Activated CD8-positive, alpha-beta T cell treated with anti-CD3 and anti-CD28 coated beads for 36 hours (primary cell): ENCODE measurements around the gene AIM2. TPM values are rescaled to one million over a fixed set of nuclear protein-coding genes. Genes with fewer than 3 reads are reported as not detected.

Experiments used
- ATAC-seq: fragments of 200-7000 bp; cut with Tn5 transposase; one replicate; pipeline ENCODE4 v1.10.0; 2021; ENCODE audit warnings: mild to moderate bottlenecking, moderate library complexity
- CTCF ChIA-PET: fragments of 350-600 bp; sonication (Branson Sonifier 250); formaldehyde crosslinking; loops from one replicate; lab custom pipeline; 2021; ENCODE audit warnings: antibody characterized with exemption; lab: Charles Lee
- POLR2A ChIA-PET: fragments of 350-600 bp; sonication (Branson Sonifier 250); formaldehyde crosslinking; loops from one replicate; lab custom pipeline; 2021; ENCODE audit warnings: antibody characterized with exemption; lab: Charles Lee
- DNase-seq: peaks from one replicate; pipeline ENCODE4 v3.0.0-alpha.2; 2020
- H3K27ac Mint-ChIP-seq: one replicate; pipeline ENCODE4 v1.8.0; 2021; ENCODE audit warnings: mild to moderate bottlenecking, mixed read lengths
- H3K27me3 Mint-ChIP-seq: one replicate; pipeline ENCODE4 v1.8.0; 2021; ENCODE audit warnings: mixed read lengths
- H3K36me3 Mint-ChIP-seq: one replicate; pipeline ENCODE4 v1.8.0; 2021; ENCODE audit warnings: low read depth, mixed read lengths
- H3K4me1 Mint-ChIP-seq: one replicate; pipeline ENCODE4 v1.8.0; 2021; ENCODE audit warnings: low read depth, mixed read lengths
- H3K4me3 Mint-ChIP-seq: one replicate; pipeline ENCODE4 v1.8.0; 2021; ENCODE audit warnings: mild to moderate bottlenecking, moderate library complexity, mixed read lengths
- H3K9me3 Mint-ChIP-seq: one replicate; pipeline ENCODE4 v1.8.0; 2021; ENCODE audit warnings: mixed read lengths
- intact Hi-C: fragments of 100-400 bp; cut with micrococcal nuclease; formaldehyde crosslinking; loops from one replicate; pipeline ENCODE4 v1.10.0; 2022
- total RNA-seq, 2 experiments: library from RNA; stranded (reverse); gene quantifications; one replicate each; pipeline ENCODE4 v1.2.3, GENCODE V29; 2021
- TF ChIP-seq, protein P1 (sequence below): fragments of 200-600 bp; IDR thresholded peaks from one replicate; pipeline ENCODE4 v1.8.0; 2022; ENCODE audit warnings: antibody characterized with exemption, mild to moderate bottlenecking

Gene AIM2
- total RNA-seq, 2 experiments from 2014 or later, result 6.7 to 8.6 TPM

DNA sequence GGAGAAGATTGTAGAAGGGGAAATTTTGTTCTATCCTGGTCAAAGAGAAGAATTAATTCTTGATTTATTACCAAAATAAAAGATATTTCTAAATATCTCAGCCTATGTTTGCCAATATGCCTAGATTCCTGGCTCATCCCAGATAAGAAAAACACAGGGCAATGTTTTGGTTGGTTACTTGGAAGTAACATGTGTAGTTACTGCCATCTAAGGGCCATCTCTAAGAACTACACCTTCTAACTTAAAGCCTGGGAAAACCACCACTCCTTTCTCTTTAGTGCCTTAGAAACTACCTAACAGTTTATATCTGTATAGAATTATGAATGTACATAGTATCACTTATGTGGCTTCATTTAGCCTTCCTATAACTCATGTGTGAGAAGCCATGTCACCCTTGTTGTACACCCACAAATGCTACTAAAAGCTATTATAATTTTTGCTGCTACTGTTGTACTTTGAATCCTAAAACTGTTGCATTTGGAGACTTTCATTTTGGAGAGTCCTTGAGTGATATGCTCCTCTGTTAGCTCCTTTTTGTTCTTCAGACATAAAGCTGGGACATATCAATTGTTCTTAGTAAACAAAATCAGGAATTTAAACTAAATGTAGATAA is 4.5 kb downstream of the AIM2 start:
- TF ChIP-seq, protein P1, sequence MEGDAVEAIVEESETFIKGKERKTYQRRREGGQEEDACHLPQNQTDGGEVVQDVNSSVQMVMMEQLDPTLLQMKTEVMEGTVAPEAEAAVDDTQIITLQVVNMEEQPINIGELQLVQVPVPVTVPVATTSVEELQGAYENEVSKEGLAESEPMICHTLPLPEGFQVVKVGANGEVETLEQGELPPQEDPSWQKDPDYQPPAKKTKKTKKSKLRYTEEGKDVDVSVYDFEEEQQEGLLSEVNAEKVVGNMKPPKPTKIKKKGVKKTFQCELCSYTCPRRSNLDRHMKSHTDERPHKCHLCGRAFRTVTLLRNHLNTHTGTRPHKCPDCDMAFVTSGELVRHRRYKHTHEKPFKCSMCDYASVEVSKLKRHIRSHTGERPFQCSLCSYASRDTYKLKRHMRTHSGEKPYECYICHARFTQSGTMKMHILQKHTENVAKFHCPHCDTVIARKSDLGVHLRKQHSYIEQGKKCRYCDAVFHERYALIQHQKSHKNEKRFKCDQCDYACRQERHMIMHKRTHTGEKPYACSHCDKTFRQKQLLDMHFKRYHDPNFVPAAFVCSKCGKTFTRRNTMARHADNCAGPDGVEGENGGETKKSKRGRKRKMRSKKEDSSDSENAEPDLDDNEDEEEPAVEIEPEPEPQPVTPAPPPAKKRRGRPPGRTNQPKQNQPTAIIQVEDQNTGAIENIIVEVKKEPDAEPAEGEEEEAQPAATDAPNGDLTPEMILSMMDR, result peak; percentile 89
- Mint-ChIP-seq H3K36me3 (peaks cover 2% of the 10 kb centered on the region), H3K4me1 (peaks cover 28% of the 10 kb centered on the region), H3K4me3 (no peak overlapping the region), H3K27ac (no peak overlapping the region), H3K9me3 (no peaks in the 10 kb centered on the region), H3K27me3 (no peaks in the 10 kb centered on the region)
- intact Hi-C loops, result loop anchor here (5.0 kb wide), 1 partner anchor 280 kb away; no protein-coding TSS in a partner anchor
- ChIA-PET CTCF (interaction anchor here (0.6 to 4.1 kb wide), 29 partner anchors 8 to 869 kb away, joined by 3 to 29 read pairs (median 5); partner anchors contain the start of gene MNDA), POLR2A (interaction anchor here (1.0 kb wide), 1 partner anchor 62 kb away, joined by 7 read pairs; the partner anchor contains the start of gene IFI16)
- ATAC-seq (no peak), DNase-seq (no peak)

DNA sequence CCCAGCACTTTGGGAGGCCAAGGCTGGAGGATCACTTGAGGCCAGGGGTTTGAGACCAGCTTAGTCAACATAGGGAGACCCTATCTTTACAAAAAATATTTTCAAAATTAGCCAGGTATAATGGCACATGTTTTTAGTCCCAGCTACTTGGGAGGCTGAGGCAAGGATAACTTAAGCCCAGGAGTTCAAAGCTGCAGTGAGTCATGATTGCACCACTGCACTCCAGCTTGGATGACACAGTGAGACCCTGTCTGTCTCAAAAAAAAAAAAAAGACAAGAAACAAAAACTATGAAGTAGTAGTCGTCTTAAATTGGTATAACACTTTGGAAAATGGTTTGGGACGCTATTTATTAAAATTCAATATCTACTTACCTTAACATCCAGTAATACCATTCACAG is 7.7 kb downstream of the AIM2 start:
- H3K36me3 Mint-ChIP-seq, result peaks cover 4% of the 10 kb centered on the region
- H3K27ac Mint-ChIP-seq, result no peak overlapping the region
- CTCF ChIA-PET, result interaction anchor here (1.6 to 3.7 kb wide), 4 partner anchors 16 to 865 kb away, joined by 3 to 16 read pairs (median 4); no protein-coding TSS in a partner anchor
- no peaks in the 10 kb centered on the region for H3K9me3 Mint-ChIP-seq
- peaks cover 21% of the 10 kb centered on the region for H3K4me1 Mint-ChIP-seq
- DNase-seq (no peak), ATAC-seq (no peak)
- no peaks in the 10 kb centered on the region for H3K27me3 Mint-ChIP-seq
- TF ChIP-seq, protein P1, result no peak
- H3K4me3 Mint-ChIP-seq, result no peak overlapping the region
- POLR2A ChIA-PET, result interaction anchor here (1.1 to 2.1 kb wide), 4 partner anchors 58 to 588 kb away, joined by 3 to 9 read pairs (median 3); partner anchors contain the start of gene IFI16
- intact Hi-C loops, result loop anchor here (10.0 kb wide), 1 partner anchor 864 kb away; no protein-coding TSS in a partner anchor

DNA sequence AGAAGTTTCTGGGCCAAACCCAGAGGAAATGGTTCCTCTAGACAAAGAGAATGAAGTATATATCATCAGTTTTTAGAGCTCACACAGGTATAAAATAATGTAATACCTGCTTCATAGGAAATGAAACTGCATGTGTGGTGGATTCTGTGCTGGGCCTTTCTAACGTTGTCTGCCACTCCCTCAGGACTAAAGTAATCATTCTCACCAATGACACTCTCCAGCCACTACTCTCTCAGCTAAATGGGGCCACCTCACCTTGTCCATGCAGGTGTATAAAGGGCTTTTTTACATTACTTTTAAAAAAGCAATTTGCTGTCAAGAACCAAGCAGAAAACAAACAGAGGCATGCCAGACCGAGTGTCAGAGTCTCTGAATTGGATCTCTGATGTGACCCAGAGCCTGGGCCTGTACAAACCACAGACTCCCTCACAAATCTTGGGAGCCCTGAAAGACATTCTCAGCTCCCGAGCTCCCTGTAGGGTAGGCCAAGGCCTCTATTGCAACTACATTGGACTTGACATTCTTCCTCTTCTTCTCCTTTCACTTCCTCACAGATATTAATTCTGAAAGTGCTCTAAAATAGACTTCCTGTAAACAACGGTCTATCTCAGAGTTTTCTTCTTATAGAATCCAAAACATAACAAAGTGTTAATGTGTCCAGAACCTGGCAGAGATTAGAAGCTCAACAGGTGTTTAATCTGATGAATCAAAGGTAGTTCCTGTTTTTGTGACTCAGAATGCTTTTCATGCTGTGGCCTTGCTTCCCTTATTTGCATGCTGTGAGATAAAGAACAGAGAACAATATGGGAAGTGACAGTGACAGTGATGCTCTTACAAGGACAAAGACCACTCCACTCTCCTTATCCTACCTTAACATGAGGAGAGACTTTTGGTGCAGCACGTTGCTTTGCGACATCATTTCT is 8.6 kb downstream of the AIM2 start:
- peak overlapping the region; percentile 19 for H3K4me3 Mint-ChIP-seq
- TF ChIP-seq, protein P1, result no peak
- H3K27me3 Mint-ChIP-seq, result no peaks in the 10 kb centered on the region
- peak; percentile 64 for ATAC-seq
- intact Hi-C loops, result loop anchor here (10.0 kb wide), 1 partner anchor 863 kb away; no protein-coding TSS in a partner anchor
- ChIA-PET POLR2A (interaction anchor here (0.6 to 2.1 kb wide), 8 partner anchors 8 to 587 kb away, joined by 3 to 9 read pairs (median 3); partner anchors contain the start of genes AIM2 and IFI16), CTCF (interaction anchor here (1.2 to 1.8 kb wide), 5 partner anchors 8 to 972 kb away, joined by 3 to 5 read pairs (median 4); partner anchors contain the start of gene AIM2)
- peaks cover 21% of the 10 kb centered on the region for H3K4me1 Mint-ChIP-seq
- H3K9me3 Mint-ChIP-seq, result no peaks in the 10 kb centered on the region
- no peak for DNase-seq
- peak overlapping the region; percentile 87 for H3K27ac Mint-ChIP-seq
- peaks cover 6% of the 10 kb centered on the region for H3K36me3 Mint-ChIP-seq

DNA sequence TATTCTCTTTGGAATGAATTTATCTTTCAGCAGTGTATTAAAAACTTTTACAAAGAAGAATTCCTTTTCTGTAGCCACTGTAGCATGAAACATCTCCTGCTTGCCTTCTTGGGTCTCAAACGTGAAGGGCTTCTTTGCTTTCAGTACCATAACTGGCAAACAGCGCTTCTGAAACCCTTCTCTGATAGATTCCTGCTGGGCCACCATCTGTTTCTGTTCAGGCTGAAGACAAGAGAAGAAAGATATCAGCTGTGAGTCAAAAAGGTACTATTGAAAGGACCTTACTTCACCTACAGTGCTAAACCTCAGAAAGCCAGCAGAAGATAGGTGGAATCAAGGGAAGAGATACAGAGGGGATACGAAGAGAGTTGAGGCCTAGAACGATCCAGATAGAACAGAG is 10.5 kb downstream of the AIM2 start:
- ChIA-PET POLR2A (no interaction called here), CTCF (no interaction called here)
- ATAC-seq (no peak), DNase-seq (no peak)
- H3K27me3 Mint-ChIP-seq, result no peaks in the 10 kb centered on the region
- H3K9me3 Mint-ChIP-seq, result no peaks in the 10 kb centered on the region
- TF ChIP-seq, protein P1, result no peak
- intact Hi-C loops, result loop anchor here (10.0 kb wide), 1 partner anchor 861 kb away; no protein-coding TSS in a partner anchor
- peaks cover 14% of the 10 kb centered on the region for H3K4me1 Mint-ChIP-seq
- peaks cover 8% of the 10 kb centered on the region for H3K36me3 Mint-ChIP-seq
- H3K4me3 Mint-ChIP-seq, result no peak overlapping the region
- H3K27ac Mint-ChIP-seq, result no peak overlapping the region
